ENCODE data around the gene METTL9. TPM values are rescaled to one million over a fixed set of nuclear protein-coding genes. Genes with fewer than 3 reads are reported as not detected.
"Not testable (repeated sequence)": the region's sequence is repeated elsewhere in the genome, so short reads cannot be mapped to it uniquely, and the experiment has no call there.

METTL9 gene
- total RNA-seq, 1 donor from 2014 or later: 132 TPM

GRCh38 chr16:21580807-21581206, 18.6 kb upstream of the METTL9 start:
- Mint-ChIP-seq H3K27ac (no peak overlapping the region), H3K4me1 (ENCODE audit: unreplicated experiment) (no peaks in the 10 kb centered on the region), H3K4me3 (no peak overlapping the region), H3K27me3 (peaks cover 9% of the 10 kb centered on the region), H3K9me3 (no peaks in the 10 kb centered on the region), H3K36me3 (no peaks in the 10 kb centered on the region)
- no peak for DNase-seq (ENCODE audit: extremely low spot score, unreplicated experiment)
- TF ChIP-seq CTCF (conservative IDR thresholded peaks at IDR 0.05): no peak

GRCh38 chr16:21584817-21585216, 14.6 kb upstream of the METTL9 start:
- H3K36me3 Mint-ChIP-seq: no peaks in the 10 kb centered on the region
- no peaks in the 10 kb centered on the region for H3K4me1 Mint-ChIP-seq (ENCODE audit: unreplicated experiment)
- no peak for DNase-seq (ENCODE audit: extremely low spot score, unreplicated experiment)
- TF ChIP-seq CTCF (conservative IDR thresholded peaks at IDR 0.05): no peak
- H3K27me3 Mint-ChIP-seq: no peaks in the 10 kb centered on the region
- H3K9me3 Mint-ChIP-seq: no peaks in the 10 kb centered on the region
- no peak overlapping the region for H3K4me3 Mint-ChIP-seq
- H3K27ac Mint-ChIP-seq: no peak overlapping the region

- H3K9me3 Mint-ChIP-seq; H3K4me1 Mint-ChIP-seq (ENCODE audit: unreplicated experiment); H3K27me3 Mint-ChIP-seq; DNase-seq (ENCODE audit: extremely low spot score, unreplicated experiment); H3K4me3 Mint-ChIP-seq; H3K36me3 Mint-ChIP-seq: not testable (repeated sequence)
- H3K27ac Mint-ChIP-seq: peak overlapping the region; percentile 48
These were observed 10.8 kb upstream of the METTL9 start for GRCh38 chr16:21588593-21588992.

- Mint-ChIP-seq H3K4me3 (no peak overlapping the region), H3K4me1 (ENCODE audit: unreplicated experiment) (no peaks in the 10 kb centered on the region), H3K36me3 (no peaks in the 10 kb centered on the region), H3K27ac (no peak overlapping the region), H3K27me3 (peaks cover 6% of the 10 kb centered on the region), H3K9me3 (no peaks in the 10 kb centered on the region)
- TF ChIP-seq CTCF (conservative IDR thresholded peaks at IDR 0.05): no peak
- no peak for DNase-seq (ENCODE audit: extremely low spot score, unreplicated experiment)
These were observed 9.8 kb upstream of the METTL9 start for GRCh38 chr16:21589551-21589950.

GRCh38 chr16:21590287-21590686, 9.1 kb upstream of the METTL9 start:
- Mint-ChIP-seq H3K36me3 (no peaks in the 10 kb centered on the region), H3K27me3 (peaks cover 6% of the 10 kb centered on the region), H3K4me1 (ENCODE audit: unreplicated experiment) (no peaks in the 10 kb centered on the region), H3K4me3 (no peak overlapping the region), H3K9me3 (no peaks in the 10 kb centered on the region), H3K27ac (peak overlapping the region; percentile 64)
- TF ChIP-seq CTCF (conservative IDR thresholded peaks at IDR 0.05): no peak
- no peak for DNase-seq (ENCODE audit: extremely low spot score, unreplicated experiment)

GRCh38 chr16:21590796-21591195, 8.6 kb upstream of the METTL9 start:
- H3K27ac Mint-ChIP-seq: no peak overlapping the region
- no peaks in the 10 kb centered on the region for H3K36me3 Mint-ChIP-seq
- no peak for DNase-seq (ENCODE audit: extremely low spot score, unreplicated experiment)
- TF ChIP-seq CTCF (conservative IDR thresholded peaks at IDR 0.05): no peak
- H3K4me3 Mint-ChIP-seq: no peak overlapping the region
- no peaks in the 10 kb centered on the region for H3K4me1 Mint-ChIP-seq (ENCODE audit: unreplicated experiment)
- H3K9me3 Mint-ChIP-seq: no peaks in the 10 kb centered on the region
- H3K27me3 Mint-ChIP-seq: peaks cover 6% of the 10 kb centered on the region

Measured in type B pancreatic cell (in vitro differentiated cells).